CD4-positive, CD25-positive, alpha-beta regulatory T cell (primary cell): ENCODE data around the gene SUMO2. TPM values are rescaled to one million over a fixed set of nuclear protein-coding genes. Genes with fewer than 3 reads are reported as not detected.

Experiments
- ATAC-seq, 2 donors: fragments of 150-1000 bp; cut with Tn5 transposase; one replicate each; pipeline ENCODE4 v1.10.0; 2021; ENCODE audit warnings: low read depth in 2 of 2, moderate number of reproducible peaks in 2 of 2, moderate library complexity in 1 of 2
- DNase-seq, 3 donors: peaks; one replicate each; pipeline versions ENCODE4 v3.0.0 to v3.0.0-alpha.2; 2012 to 2022; ENCODE audit warnings: mixed read lengths in 1 of 3
- H3K27ac ChIP-seq: one replicate; pipeline ENCODE4 v1.7.0; 2013; ENCODE audit warnings: mild to moderate bottlenecking, low read length; ENCODE audit not compliant: insufficient read depth, poor library complexity, severe bottlenecking
- H3K27me3 ChIP-seq: one replicate; pipeline ENCODE4 v1.7.0; 2013; ENCODE audit warnings: low read length; ENCODE audit not compliant: control insufficient read depth, insufficient read depth
- H3K36me3 ChIP-seq: one replicate; pipeline ENCODE4 v1.7.0; 2013; ENCODE audit warnings: mild to moderate bottlenecking, low read length, moderate library complexity; ENCODE audit not compliant: control insufficient read depth, insufficient read depth
- H3K4me1 ChIP-seq: 2 replicates; pipeline ENCODE4 v1.7.0; 2013; ENCODE audit warnings: mild to moderate bottlenecking, low read length; ENCODE audit not compliant: insufficient read depth, control insufficient read depth, poor library complexity, severe bottlenecking
- H3K4me3 ChIP-seq: one replicate; pipeline ENCODE4 v1.7.0; 2013; ENCODE audit warnings: low read depth, mild to moderate bottlenecking, low read length, moderate library complexity
- H3K9me3 ChIP-seq, 2 experiments: 1 replicate in 1 of 2; 2 replicates in 1 of 2; pipeline ENCODE4 v1.7.0; 2013; ENCODE audit warnings: low read length in 2 of 2, mild to moderate bottlenecking in 1 of 2, moderate library complexity in 1 of 2; ENCODE audit not compliant: control insufficient read depth in 2 of 2
- H3K27ac Mint-ChIP-seq, 3 donors: one replicate each; pipeline ENCODE4 v1.8.0; 2020 to 2022; ENCODE audit warnings: mild to moderate bottlenecking in 3 of 3, mixed read lengths in 3 of 3, moderate library complexity in 2 of 3
- H3K27me3 Mint-ChIP-seq: one replicate; pipeline ENCODE4 v1.8.0; 2022; ENCODE audit warnings: mild to moderate bottlenecking, mixed read lengths
- H3K36me3 Mint-ChIP-seq: one replicate; pipeline ENCODE4 v1.8.0; 2020; ENCODE audit warnings: mixed read lengths
- H3K4me1 Mint-ChIP-seq, 4 donors: one replicate each; pipeline ENCODE4 v1.8.0; 2020 to 2022; ENCODE audit warnings: mixed read lengths in 4 of 4, mild to moderate bottlenecking in 1 of 4
- H3K4me3 Mint-ChIP-seq, 4 donors: one replicate each; pipeline ENCODE4 v1.8.0; 2020 to 2022; ENCODE audit warnings: mild to moderate bottlenecking in 4 of 4, mixed read lengths in 4 of 4, moderate library complexity in 3 of 4
- H3K9me3 Mint-ChIP-seq, 7 donors: one replicate each; pipeline ENCODE4 v1.8.0; 2020 to 2022; ENCODE audit warnings: mixed read lengths in 7 of 7, mild to moderate bottlenecking in 3 of 7, moderate library complexity in 2 of 7
- polyA plus RNA-seq, 4 donors: library from polyadenylated mRNA; unstranded; fragments of 300-500 nt; fragmentation: Illumina TruSeq; gene quantifications; one replicate each; pipeline ENCODE4 v1.2.3, GENCODE V29; 2021
- total RNA-seq: library from RNA; stranded (reverse); gene quantifications from one replicate; pipeline ENCODE4 v1.2.3, GENCODE V29; 2022

SUMO2 gene
- total and polyA plus RNA-seq, 5 donors from 2014 or later: 318 to 660 (median 474) TPM

GRCh38 chr17:75124819-75125162, 58.0 kb downstream of the SUMO2 start:
- H3K4me3 ChIP-seq: no peak overlapping the region
- Mint-ChIP-seq H3K27me3 (no peaks in the 10 kb centered on the region), H3K27ac (peak overlapping the region in 2 of 3 donors; percentile 62 to 89), H3K9me3 (no peaks in the 10 kb centered on the region), H3K4me1 (peaks cover 16 to 39% (median 31%) of the 10 kb centered on the region in 4 donors), H3K36me3 (peaks cover 20% of the 10 kb centered on the region), H3K4me3 (peak overlapping the region; percentile 11 to 88 (median 56))
- DNase-seq (no peak), ATAC-seq (no peak)
- H3K36me3 ChIP-seq: peaks cover 3% of the 10 kb centered on the region
- H3K4me1 ChIP-seq: peaks cover 34% of the 10 kb centered on the region
- no peaks in the 10 kb centered on the region for H3K9me3 ChIP-seq
- H3K27me3 ChIP-seq: no peaks in the 10 kb centered on the region
- peak overlapping the region; percentile 23 for H3K27ac ChIP-seq

GRCh38 chr17:75124041-75124818, 58.5 kb downstream of the SUMO2 start:
- no peaks in the 10 kb centered on the region for H3K9me3 Mint-ChIP-seq
- Histone ChIP-seq H3K4me3 (peak overlapping the region; percentile 13), H3K27ac (peak overlapping the region; percentile 65), H3K27me3 (no peaks in the 10 kb centered on the region), H3K9me3 (no peaks in the 10 kb centered on the region), H3K36me3 (peaks cover 3% of the 10 kb centered on the region), H3K4me1 (peaks cover 34% of the 10 kb centered on the region)
- peak; percentile 92 to 94 for ATAC-seq
- H3K27me3 Mint-ChIP-seq: no peaks in the 10 kb centered on the region
- peaks cover 20% of the 10 kb centered on the region for H3K36me3 Mint-ChIP-seq
- H3K27ac Mint-ChIP-seq: peak overlapping the region; percentile 62 to 94 (median 89)
- DNase-seq: peak in 2 of 3 donors; percentile 27 to 90
- H3K4me1 Mint-ChIP-seq: peaks cover 16 to 38% (median 29%) of the 10 kb centered on the region in 4 donors
- peak overlapping the region; percentile 11 to 88 (median 56) for H3K4me3 Mint-ChIP-seq

- H3K27me3 ChIP-seq: no peaks in the 10 kb centered on the region
- H3K27ac ChIP-seq: no peak overlapping the region
- peaks cover 3% of the 10 kb centered on the region for H3K36me3 ChIP-seq
- H3K27ac Mint-ChIP-seq: peak overlapping the region in 2 of 3 donors; percentile 26 to 83
- no peaks in the 10 kb centered on the region for H3K9me3 ChIP-seq
- H3K4me3 Mint-ChIP-seq: peak overlapping the region in 2 of 4 donors; percentile 63 to 74
- peaks cover 22% of the 10 kb centered on the region for H3K36me3 Mint-ChIP-seq
- H3K9me3 Mint-ChIP-seq: no peaks in the 10 kb centered on the region
- no peak overlapping the region for H3K4me3 ChIP-seq
- ATAC-seq (no peak), DNase-seq (no peak)
- H3K27me3 Mint-ChIP-seq: no peaks in the 10 kb centered on the region
- H3K4me1 ChIP-seq: peaks cover 18% of the 10 kb centered on the region
- peaks cover 17 to 39% (median 26%) of the 10 kb centered on the region in 4 donors for H3K4me1 Mint-ChIP-seq
Measured at GRCh38 chr17:75118307-75118706, 64.5 kb downstream of the SUMO2 start.

- no peak overlapping the region for H3K27ac ChIP-seq
- H3K27me3 Mint-ChIP-seq: no peaks in the 10 kb centered on the region
- H3K27me3 ChIP-seq: no peaks in the 10 kb centered on the region
- H3K4me3 Mint-ChIP-seq: peak overlapping the region in 1 of 4 donors; percentile 10
- peaks cover 18% of the 10 kb centered on the region for H3K4me1 ChIP-seq
- no peak overlapping the region for H3K4me3 ChIP-seq
- peaks cover 3% of the 10 kb centered on the region for H3K36me3 ChIP-seq
- no peaks in the 10 kb centered on the region for H3K9me3 Mint-ChIP-seq
- DNase-seq (no peak), ATAC-seq (no peak)
- peaks cover 20 to 47% (median 30%) of the 10 kb centered on the region in 4 donors for H3K4me1 Mint-ChIP-seq
- peak overlapping the region; percentile 14 to 84 (median 59) for H3K27ac Mint-ChIP-seq
- peaks cover 22% of the 10 kb centered on the region for H3K36me3 Mint-ChIP-seq
- no peaks in the 10 kb centered on the region for H3K9me3 ChIP-seq
Measured at GRCh38 chr17:75116737-75117136, 66.0 kb downstream of the SUMO2 start.

Other genes starting within 250 kb of the SUMO2 start
- gene OTOP3, start 247.1 kb downstream of the SUMO2 start, total RNA-seq: not detected
- not detected for gene OTOP3, start 247.1 kb downstream of the SUMO2 start, polyA plus RNA-seq
- gene HID1, start 210.2 kb downstream of the SUMO2 start, total RNA-seq: 5.6 TPM
- 1 to 10 TPM; 1.4 to 2.7 (median 2.4) TPM for gene HID1, start 210.2 kb downstream of the SUMO2 start, polyA plus RNA-seq
- gene CDR2L, start 195.3 kb downstream of the SUMO2 start, total RNA-seq: not detected
- gene CDR2L, start 195.3 kb downstream of the SUMO2 start, polyA plus RNA-seq: under 1 TPM in 2 of 4 donors, not detected in 2; 0.05 to 0.09 TPM
- gene MRPL58, start 170.3 kb downstream of the SUMO2 start, total RNA-seq: 25.7 TPM
- gene MRPL58, start 170.3 kb downstream of the SUMO2 start, polyA plus RNA-seq: 10 to 100 TPM; 64.0 to 95.8 (median 74.6) TPM
- 139 TPM for gene ATP5PD, start 136.0 kb downstream of the SUMO2 start, total RNA-seq
- gene ATP5PD, start 136.0 kb downstream of the SUMO2 start, polyA plus RNA-seq: 100 to 1,000 TPM; 410 to 536 (median 467) TPM
- gene KCTD2, start 135.7 kb downstream of the SUMO2 start, total RNA-seq: 23.4 TPM
- 1 to 10 TPM; 5.8 to 10.0 (median 8.1) TPM for gene KCTD2, start 135.7 kb downstream of the SUMO2 start, polyA plus RNA-seq
- gene SLC16A5, start 95.0 kb downstream of the SUMO2 start, total RNA-seq: 9.3 TPM
- 1 to 10 TPM; 1.3 to 2.6 (median 2.0) TPM for gene SLC16A5, start 95.0 kb downstream of the SUMO2 start, polyA plus RNA-seq
- 12.8 TPM for gene ARMC7, start 73.0 kb downstream of the SUMO2 start, total RNA-seq
- 1 to 10 TPM; 3.1 to 4.6 (median 4.2) TPM for gene ARMC7, start 73.0 kb downstream of the SUMO2 start, polyA plus RNA-seq
- 31.6 TPM for gene NT5C, start 51.2 kb downstream of the SUMO2 start, total RNA-seq
- 10 to 100 TPM; 55.4 to 66.9 (median 57.2) TPM for gene NT5C, start 51.2 kb downstream of the SUMO2 start, polyA plus RNA-seq
- 70.9 TPM for gene JPT1, start 28.4 kb downstream of the SUMO2 start, total RNA-seq
- 100 to 1,000 TPM; 143 to 231 (median 192) TPM for gene JPT1, start 28.4 kb downstream of the SUMO2 start, polyA plus RNA-seq
- gene NUP85, start 22.7 kb upstream of the SUMO2 start, total RNA-seq: 79.5 TPM
- gene NUP85, start 22.7 kb upstream of the SUMO2 start, polyA plus RNA-seq: 10 to 100 TPM; 31.1 to 60.7 (median 44.3) TPM
- gene GGA3, start 78.6 kb upstream of the SUMO2 start, total RNA-seq: 92.6 TPM
- 10 to 100 TPM in 3 of 4 donors, 1 to 10 TPM in 1; 8.0 to 17.2 (median 10.9) TPM for gene GGA3, start 78.6 kb upstream of the SUMO2 start, polyA plus RNA-seq
- 32.3 TPM for gene MRPS7, start 78.9 kb upstream of the SUMO2 start, total RNA-seq
- 100 to 1,000 TPM; 119 to 141 (median 120) TPM for gene MRPS7, start 78.9 kb upstream of the SUMO2 start, polyA plus RNA-seq
- 35.7 TPM for gene MIF4GD, start 88.3 kb upstream of the SUMO2 start, total RNA-seq
- 100 to 1,000 TPM in 1 of 4 donors, 10 to 100 TPM in 3; 78.3 to 102 (median 89.4) TPM for gene MIF4GD, start 88.3 kb upstream of the SUMO2 start, polyA plus RNA-seq
- gene SLC25A19, start 106.5 kb upstream of the SUMO2 start, total RNA-seq: 24.9 TPM
- gene SLC25A19, start 106.5 kb upstream of the SUMO2 start, polyA plus RNA-seq: 10 to 100 TPM; 15.1 to 21.9 (median 19.0) TPM
- gene GRB2, start 222.7 kb upstream of the SUMO2 start, total RNA-seq: 142 TPM
- 100 to 1,000 TPM; 131 to 152 (median 138) TPM for gene GRB2, start 222.7 kb upstream of the SUMO2 start, polyA plus RNA-seq